ENCODE results near the gene DCLK1. TPM values are rescaled to one million over a fixed set of nuclear protein-coding genes. Genes with fewer than 3 reads are reported as not detected.

DCLK1 gene
- total RNA-seq, 1 donor from 2014 or later, result 36.1 TPM

- H3K4me1 ChIP-seq, result peaks cover 5% of the 10 kb centered on the region
- no peaks in the 10 kb centered on the region for H3K36me3 ChIP-seq
- no peaks in the 10 kb centered on the region for H3K27me3 ChIP-seq
- H3K4me3 ChIP-seq, result no peak overlapping the region
- peak in 1 of 2 donors; percentile 25 for DNase-seq (ENCODE audit: extremely low spot score in 2 of 2)
- H3K27ac ChIP-seq, result no peak overlapping the region
- H3K9me3 ChIP-seq, result no peaks in the 10 kb centered on the region
- intact Hi-C loops (cut with DNase I), result no loop called here
- TF ChIP-seq POLR2A (IDR thresholded peaks at IDR 0.05), result no peak
- no peak for TF ChIP-seq CTCF (IDR thresholded peaks at IDR 0.05)
- no peak for TF ChIP-seq POLR2AphosphoS5 (IDR thresholded peaks at IDR 0.05; ENCODE audit: insufficient read depth in 1 of 2, low read depth in 1 of 2)
Observed at GRCh38 chr13:35732565-35732964, 398.6 kb downstream of the DCLK1 start.

- no peak overlapping the region for H3K27ac ChIP-seq
- H3K4me1 ChIP-seq, result peaks cover 5% of the 10 kb centered on the region
- DNase-seq (ENCODE audit: extremely low spot score in 2 of 2), result peak; percentile 58 to 64
- intact Hi-C loops (cut with DNase I), result no loop called here
- H3K9me3 ChIP-seq, result no peaks in the 10 kb centered on the region
- H3K36me3 ChIP-seq, result no peaks in the 10 kb centered on the region
- H3K4me3 ChIP-seq, result no peak overlapping the region
- H3K27me3 ChIP-seq, result no peaks in the 10 kb centered on the region
- no peak for TF ChIP-seq CTCF (IDR thresholded peaks at IDR 0.05)
- TF ChIP-seq POLR2AphosphoS5 (IDR thresholded peaks at IDR 0.05; ENCODE audit: insufficient read depth in 1 of 2, low read depth in 1 of 2), result no peak
- no peak for TF ChIP-seq POLR2A (IDR thresholded peaks at IDR 0.05)
Observed at GRCh38 chr13:35731471-35731870, 399.7 kb downstream of the DCLK1 start.

GRCh38 chr13:35729926-35730627 is 401.1 kb downstream of the DCLK1 start:
- TF ChIP-seq CTCF (IDR thresholded peaks at IDR 0.05) (no peak), POLR2A (IDR thresholded peaks at IDR 0.05) (no peak), POLR2AphosphoS5 (IDR thresholded peaks at IDR 0.05; ENCODE audit: insufficient read depth in 1 of 2, low read depth in 1 of 2) (no peak)
- no peaks in the 10 kb centered on the region for H3K9me3 ChIP-seq
- intact Hi-C loops (cut with DNase I), result loop anchor here (10.0 kb wide), 1 partner anchor 225 kb away; no protein-coding TSS in a partner anchor
- no peak overlapping the region for H3K27ac ChIP-seq
- H3K4me1 ChIP-seq, result peaks cover 5% of the 10 kb centered on the region
- no peak overlapping the region for H3K4me3 ChIP-seq
- H3K36me3 ChIP-seq, result no peaks in the 10 kb centered on the region
- H3K27me3 ChIP-seq, result no peaks in the 10 kb centered on the region
- DNase-seq (ENCODE audit: extremely low spot score in 2 of 2), result peak in 1 of 2 donors; percentile 65

DNA sequence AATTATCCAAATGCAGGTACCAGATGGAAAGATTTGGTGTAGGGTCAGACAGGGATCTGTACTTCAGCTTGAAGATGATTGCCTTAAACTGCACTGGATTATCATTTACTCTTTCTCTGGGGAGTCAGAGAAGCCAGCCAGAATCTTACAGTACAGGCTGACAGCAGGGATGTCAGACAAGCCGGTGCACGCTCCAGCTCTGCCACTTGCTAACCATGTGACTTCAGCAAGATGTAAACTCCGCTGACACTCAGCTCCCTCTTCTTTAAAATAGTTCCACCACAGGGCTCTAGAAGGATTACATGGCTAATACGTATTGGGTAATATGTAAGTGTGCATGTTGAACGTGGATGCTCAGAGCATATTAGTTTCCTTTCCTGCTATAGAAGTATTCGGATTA is 403.3 kb downstream of the DCLK1 start:
- no peaks in the 10 kb centered on the region for H3K36me3 ChIP-seq
- TF ChIP-seq CTCF (IDR thresholded peaks at IDR 0.05) (no peak), POLR2AphosphoS5 (IDR thresholded peaks at IDR 0.05; ENCODE audit: insufficient read depth in 1 of 2, low read depth in 1 of 2) (no peak), POLR2A (IDR thresholded peaks at IDR 0.05) (no peak)
- DNase-seq (ENCODE audit: extremely low spot score in 2 of 2), result peak in 1 of 2 donors; percentile 37
- no peaks in the 10 kb centered on the region for H3K9me3 ChIP-seq
- H3K27ac ChIP-seq, result no peak overlapping the region
- intact Hi-C loops (cut with DNase I), result loop anchor here (10.0 kb wide), 1 partner anchor 227 kb away; no protein-coding TSS in a partner anchor
- no peaks in the 10 kb centered on the region for H3K27me3 ChIP-seq
- H3K4me3 ChIP-seq, result no peak overlapping the region
- peaks cover 6% of the 10 kb centered on the region for H3K4me1 ChIP-seq

DNA sequence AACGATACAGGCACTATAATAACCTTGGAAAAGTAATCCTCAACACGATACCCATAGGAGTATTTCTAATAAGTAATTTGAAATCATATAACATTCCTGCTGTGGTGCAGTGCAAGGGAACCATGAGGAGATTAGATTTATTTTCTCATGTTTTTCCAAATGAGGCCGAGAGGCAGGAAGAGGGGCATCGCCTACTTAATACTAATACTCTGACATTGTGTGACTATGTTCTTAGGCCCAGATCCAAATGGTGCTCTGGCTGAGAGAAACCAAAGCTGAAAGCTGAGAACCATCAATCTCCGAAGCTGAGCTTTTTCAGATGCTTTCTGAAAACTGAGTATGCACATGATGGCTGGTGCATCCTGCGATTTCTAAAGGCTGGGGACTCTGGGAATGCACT is 406.7 kb downstream of the DCLK1 start:
- intact Hi-C loops (cut with DNase I), result loop anchor here (10.0 kb wide), 1 partner anchor 230 kb away; no protein-coding TSS in a partner anchor

More for the DNA sequence above, 406.7 kb downstream of the DCLK1 start:
- H3K27ac ChIP-seq, result peak overlapping the region; percentile 30
- peaks cover 19% of the 10 kb centered on the region for H3K4me1 ChIP-seq
- no peak for DNase-seq (ENCODE audit: extremely low spot score in 2 of 2)
- H3K4me3 ChIP-seq, result no peak overlapping the region
- H3K9me3 ChIP-seq, result no peaks in the 10 kb centered on the region
- TF ChIP-seq POLR2A (IDR thresholded peaks at IDR 0.05) (no peak), POLR2AphosphoS5 (IDR thresholded peaks at IDR 0.05; ENCODE audit: insufficient read depth in 1 of 2, low read depth in 1 of 2) (no peak), CTCF (IDR thresholded peaks at IDR 0.05) (no peak)
- no peaks in the 10 kb centered on the region for H3K27me3 ChIP-seq
- no peaks in the 10 kb centered on the region for H3K36me3 ChIP-seq

All from vagina (tissue), 2 donors.